Tibial nerve (tissue), 4 donors: ENCODE data around the gene MAP3K12. TPM values are rescaled to one million over a fixed set of nuclear protein-coding genes. Genes with fewer than 3 reads are reported as not detected.

Experiments
- DNase-seq, 2 donors: peaks; one replicate each; pipeline ENCODE4 v3.0.0-alpha.2; 2019; ENCODE audit warnings: low spot score in 2 of 2
- H3K27ac ChIP-seq, 4 donors: fragments of 200-600 bp; sonication (generic) in 3 of 4; one replicate each; pipeline ENCODE4 v1.5.1; 2017 to 2019; ENCODE audit warnings: mild to moderate bottlenecking in 1 of 4
- H3K27me3 ChIP-seq, 2 donors: fragments of 200-600 bp; sonication (generic) in 1 of 2; one replicate each; pipeline versions ENCODE4 v1.5.1 to v1.6.0; 2017 to 2019
- H3K36me3 ChIP-seq, 3 donors: fragments of 200-600 bp; sonication (generic); one replicate each; pipeline ENCODE4 v1.5.1; 2018 to 2019
- H3K4me1 ChIP-seq, 4 donors: fragments of 200-600 bp; sonication (generic) in 3 of 4; one replicate each; pipeline ENCODE4 v1.5.1; 2017 to 2019
- H3K4me3 ChIP-seq, 4 donors: fragments of 200-600 bp; sonication (generic) in 3 of 4; one replicate each; pipeline ENCODE4 v1.5.1; 2017 to 2019; ENCODE audit warnings: mild to moderate bottlenecking in 1 of 4, moderate library complexity in 1 of 4
- H3K9me3 ChIP-seq, 4 donors: fragments of 200-600 bp; sonication (generic) in 3 of 4; one replicate each; pipeline ENCODE4 v1.5.1; 2017 to 2019
- EP300 ChIP-seq, 2 donors: sonication (generic); formaldehyde crosslinking; IDR thresholded peaks; one replicate each; pipeline ENCODE4 v1.6.1; 2017; ENCODE audit warnings: antibody characterized with exemption in 2 of 2, mild to moderate bottlenecking in 1 of 2
- POLR2A ChIP-seq, 2 donors: fragments of 450-650 bp; IDR thresholded peaks; one replicate each; pipeline ENCODE4 v1.6.1; 2017; ENCODE audit warnings: antibody characterized with exemption in 2 of 2, mild to moderate bottlenecking in 2 of 2, moderate library complexity in 2 of 2
- WGBS, 2 donors: methylation state at CpG; one replicate each; pipeline ENCODE4 v1.1.5; 2018; 5-methylcytosine and 5-hydroxymethylcytosine counted together
- total RNA-seq, 4 donors: library from RNA; depleted of rRNA; stranded (reverse); fragments of >200 nt; gene quantifications; one replicate each; pipeline ENCODE4 v1.1.0, GENCODE V29; 2016
- TF ChIP-seq, protein P1 (sequence below), 5 experiments: fragments of 200-600 bp in 3 of 5; fragments of 450-650 bp in 2 of 5; sonication (generic) in 3 of 5; IDR thresholded peaks; one replicate each; pipeline ENCODE4 v1.5.1; 2016 to 2019; ENCODE audit warnings: antibody characterized with exemption in 5 of 5, mild to moderate bottlenecking in 3 of 5, moderate library complexity in 2 of 5

Gene MAP3K12
- total RNA-seq, 4 donors from 2014 or later: 35.6 to 95.1 (median 58.3) TPM

DNA sequence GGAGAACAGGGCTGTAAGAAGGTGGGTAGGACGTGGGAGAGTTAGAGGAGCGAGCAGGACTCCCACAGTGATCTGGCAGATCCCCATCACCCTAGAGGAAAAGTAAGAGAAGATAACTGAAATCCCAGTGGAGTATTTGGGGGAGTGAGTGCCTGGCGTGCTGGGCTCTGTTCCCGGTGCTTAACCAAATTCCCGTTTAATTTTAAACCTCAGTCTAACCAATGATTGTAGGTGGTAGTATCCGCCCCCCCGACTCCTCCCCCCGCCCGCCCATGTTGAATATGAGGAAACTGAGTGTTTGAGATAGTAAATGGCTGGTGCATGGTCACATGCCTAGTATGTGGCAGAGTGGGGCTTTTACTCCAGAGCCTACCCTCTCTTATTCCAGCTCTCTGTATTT, 3.1 kb upstream of the MAP3K12 start:
- TF ChIP-seq, protein P1, sequence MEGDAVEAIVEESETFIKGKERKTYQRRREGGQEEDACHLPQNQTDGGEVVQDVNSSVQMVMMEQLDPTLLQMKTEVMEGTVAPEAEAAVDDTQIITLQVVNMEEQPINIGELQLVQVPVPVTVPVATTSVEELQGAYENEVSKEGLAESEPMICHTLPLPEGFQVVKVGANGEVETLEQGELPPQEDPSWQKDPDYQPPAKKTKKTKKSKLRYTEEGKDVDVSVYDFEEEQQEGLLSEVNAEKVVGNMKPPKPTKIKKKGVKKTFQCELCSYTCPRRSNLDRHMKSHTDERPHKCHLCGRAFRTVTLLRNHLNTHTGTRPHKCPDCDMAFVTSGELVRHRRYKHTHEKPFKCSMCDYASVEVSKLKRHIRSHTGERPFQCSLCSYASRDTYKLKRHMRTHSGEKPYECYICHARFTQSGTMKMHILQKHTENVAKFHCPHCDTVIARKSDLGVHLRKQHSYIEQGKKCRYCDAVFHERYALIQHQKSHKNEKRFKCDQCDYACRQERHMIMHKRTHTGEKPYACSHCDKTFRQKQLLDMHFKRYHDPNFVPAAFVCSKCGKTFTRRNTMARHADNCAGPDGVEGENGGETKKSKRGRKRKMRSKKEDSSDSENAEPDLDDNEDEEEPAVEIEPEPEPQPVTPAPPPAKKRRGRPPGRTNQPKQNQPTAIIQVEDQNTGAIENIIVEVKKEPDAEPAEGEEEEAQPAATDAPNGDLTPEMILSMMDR (IDR thresholded peaks at IDR 0.05): no peak
- no peak for TF ChIP-seq EP300 (IDR thresholded peaks at IDR 0.05)
- no peak for TF ChIP-seq POLR2A (IDR thresholded peaks at IDR 0.05)
- Histone ChIP-seq H3K36me3 (peaks cover 0 to 37% (median 3%) of the 10 kb centered on the region in 3 donors), H3K4me1 (peaks cover 2 to 64% (median 24%) of the 10 kb centered on the region in 4 donors), H3K27me3 (no peaks in the 10 kb centered on the region), H3K9me3 (no peaks in the 10 kb centered on the region), H3K4me3 (peak overlapping the region in 3 of 4 donors; percentile 49 to 77 (median 76)), H3K27ac (peak overlapping the region; percentile 94 to 100 (median 98))
- 50 to 53% methylated on average over 9 of the region's 9 CpGs for WGBS, 2 donors
- no peak for DNase-seq

DNA sequence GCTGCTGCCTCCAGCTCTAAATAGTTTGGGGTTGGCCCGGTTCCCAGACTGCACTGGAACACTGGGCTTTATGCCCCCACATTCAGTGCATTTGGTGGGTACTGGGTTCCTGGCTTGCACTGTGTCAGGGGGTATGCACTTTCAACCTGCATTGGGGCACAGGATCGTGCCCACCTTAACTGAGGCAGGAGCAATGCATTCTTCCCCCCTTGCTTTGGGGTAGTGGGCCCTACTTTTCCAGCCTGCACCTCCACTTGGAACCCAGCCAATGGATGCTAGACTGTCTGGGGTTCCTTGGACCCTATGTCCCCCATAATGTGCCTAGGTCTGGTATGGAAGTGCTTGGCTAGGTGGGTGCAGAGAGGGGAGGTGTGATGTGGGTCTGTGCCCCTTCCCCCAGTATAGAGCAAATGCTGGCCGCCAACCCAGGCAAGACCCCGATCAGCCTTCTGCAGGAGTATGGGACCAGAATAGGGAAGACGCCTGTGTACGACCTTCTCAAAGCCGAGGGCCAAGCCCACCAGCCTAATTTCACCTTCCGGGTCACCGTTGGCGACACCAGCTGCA, 2.4 kb upstream of the MAP3K12 start:
- DNase-seq: no peak

GRCh38 chr12:53500776-53501614, 1.7 kb upstream of the MAP3K12 start, which contains the start of gene TARBP2:
Gene TARBP2, plus strand, starts transcription at chr12:53501283. Its CDS starts 126 bp downstream, at chr12:53501409.
- H3K4me3 ChIP-seq: peak within 1 kb of the TSS; percentile 76 to 83 (median 77)
- no peaks in the 10 kb centered on the region for H3K9me3 ChIP-seq
- TF ChIP-seq EP300 (IDR thresholded peaks at IDR 0.05): peak; percentile 36 to 88
- peak; percentile 3 to 54 for TF ChIP-seq POLR2A (IDR thresholded peaks at IDR 0.05)
- TF ChIP-seq, protein P1 (IDR thresholded peaks at IDR 0.05): peak in 2 of 5 experiments; percentile 16 to 52
- H3K36me3 ChIP-seq: peaks cover 0 to 25% (median 3%) of the 10 kb centered on the region in 3 donors
- WGBS, 2 donors: 1% methylated on average over 29 to 47 of the region's 74 CpGs
- peak; percentile 99 to 100 for DNase-seq
- peaks cover 2 to 71% (median 29%) of the 10 kb centered on the region in 4 donors for H3K4me1 ChIP-seq
- H3K27ac ChIP-seq: peak within 1 kb of the TSS; percentile 94 to 100 (median 98)
- no peaks in the 10 kb centered on the region for H3K27me3 ChIP-seq

More for the DNA sequence above, 2.4 kb upstream of the MAP3K12 start:
- TF ChIP-seq, protein P1 (IDR thresholded peaks at IDR 0.05): no peak
- no peak for TF ChIP-seq POLR2A (IDR thresholded peaks at IDR 0.05)
- no peak for TF ChIP-seq EP300 (IDR thresholded peaks at IDR 0.05)
- H3K27me3 ChIP-seq: no peaks in the 10 kb centered on the region
- peak overlapping the region; percentile 49 to 83 (median 76) for H3K4me3 ChIP-seq
- H3K4me1 ChIP-seq: peaks cover 2 to 70% (median 26%) of the 10 kb centered on the region in 4 donors
- H3K27ac ChIP-seq: peak overlapping the region; percentile 94 to 100 (median 98)
- 65 to 68% methylated on average over 8 to 10 of the region's 10 CpGs for WGBS, 2 donors
- peaks cover 0 to 32% (median 3%) of the 10 kb centered on the region in 3 donors for H3K36me3 ChIP-seq
- H3K9me3 ChIP-seq: no peaks in the 10 kb centered on the region

DNA sequence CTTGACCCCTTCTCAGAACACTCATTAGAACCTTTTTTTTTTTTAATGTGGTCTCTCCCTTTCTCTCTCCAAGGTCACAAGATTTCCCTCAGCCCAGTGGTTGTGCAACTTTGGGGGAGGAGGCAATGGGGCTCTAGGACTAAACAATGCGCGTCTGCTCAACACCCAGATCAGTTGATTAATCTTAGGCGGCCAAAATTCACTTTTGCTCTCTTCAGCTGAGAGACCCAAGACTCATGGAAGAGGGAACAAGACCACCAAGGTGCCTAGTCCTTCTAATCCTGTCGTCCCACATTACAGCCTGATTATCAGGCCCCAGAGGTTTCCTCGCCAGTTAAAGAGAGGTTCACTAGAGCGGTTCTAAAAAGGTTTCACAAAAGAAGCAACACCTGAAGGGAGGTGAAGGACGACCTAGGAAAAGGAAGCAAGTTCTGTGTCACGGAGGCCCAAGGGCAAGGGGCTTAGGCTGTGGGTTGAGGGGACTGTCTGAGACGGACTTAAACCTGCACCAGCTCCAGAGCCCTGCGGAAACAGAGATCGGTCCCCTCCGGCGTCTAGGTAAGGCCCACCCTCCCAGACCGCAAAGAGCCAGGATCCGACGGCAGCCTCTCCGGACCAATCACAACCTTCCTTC, 1.0 kb upstream of the MAP3K12 start:
- WGBS, 2 donors: 1% methylated on average over 17 of the region's 17 CpGs
- H3K27ac ChIP-seq: peak overlapping the region; percentile 94 to 100 (median 98)
- peak overlapping the region; percentile 76 to 83 (median 77) for H3K4me3 ChIP-seq
- H3K36me3 ChIP-seq: peaks cover 0 to 18% (median 0%) of the 10 kb centered on the region in 3 donors
- peak in 1 of 2 donors; percentile 96 for TF ChIP-seq EP300 (IDR thresholded peaks at IDR 0.05)
- TF ChIP-seq, protein P1 (IDR thresholded peaks at IDR 0.05): no peak
- TF ChIP-seq POLR2A (IDR thresholded peaks at IDR 0.05): peak; percentile 95 to 97
- no peaks in the 10 kb centered on the region for H3K9me3 ChIP-seq
- H3K27me3 ChIP-seq: no peaks in the 10 kb centered on the region
- H3K4me1 ChIP-seq: peaks cover 2 to 70% (median 32%) of the 10 kb centered on the region in 4 donors
- peak; percentile 74 to 91 for DNase-seq
